CD4-positive, alpha-beta T cell treated with Interleukin-6 at 100 ng/mL for 8 hours (primary cell): ENCODE results near the gene FAM169A.
"Not testable (repeated sequence)": the region's sequence is repeated elsewhere in the genome, so short reads cannot be mapped to it uniquely, and the experiment has no call there.

ENCODE experiments used
- DNase-seq: peaks from one replicate; pipeline ENCODE4 v3.0.0-alpha.2; 2020; ENCODE audit warnings: mixed read lengths, low spot score

FAM169A gene

GRCh38 chr5:74798977-74799911, 66.9 kb downstream of the FAM169A start:
- DNase-seq = no peak

- not testable (repeated sequence) for DNase-seq
Observed at GRCh38 chr5:74791669-74792068, 74.5 kb downstream of the FAM169A start.

- DNase-seq = no peak
Observed at GRCh38 chr5:74787424-74787823, 78.8 kb downstream of the FAM169A start.

- DNase-seq = no peak
Observed at GRCh38 chr5:74786851-74787250, 79.3 kb downstream of the FAM169A start.

- DNase-seq = no peak
Observed at GRCh38 chr5:74778609-74779008, 87.6 kb downstream of the FAM169A start.

- no peak for DNase-seq
Observed at GRCh38 chr5:74772359-74772758, 93.8 kb downstream of the FAM169A start.

- no peak for DNase-seq
Observed at GRCh38 chr5:74767579-74767913, 98.6 kb downstream of the FAM169A start.

- peak; percentile 90 for DNase-seq
Observed at GRCh38 chr5:74766849-74767578, 99.2 kb downstream of the FAM169A start, which contains the start of the genes GFM2 and NSA2. Gene GFM2, minus strand, starts transcription at chr5:74767117. Its CDS starts 3,375 bp downstream, at chr5:74763742. Gene NSA2, plus strand, starts transcription at chr5:74767249. Its CDS starts 112 bp downstream, at chr5:74767361.

GRCh38 chr5:74766418-74766848, 99.8 kb downstream of the FAM169A start:
- DNase-seq = peak; percentile 34

- DNase-seq = no peak
Observed at GRCh38 chr5:74765929-74766328, 100.3 kb downstream of the FAM169A start.

GRCh38 chr5:74765201-74765600, 101.0 kb downstream of the FAM169A start:
- DNase-seq = no peak

GRCh38 chr5:74763504-74763903, 102.7 kb downstream of the FAM169A start:
- no peak for DNase-seq

GRCh38 chr5:74762599-74762998, 103.6 kb downstream of the FAM169A start:
- DNase-seq = no peak

- no peak for DNase-seq
Observed at GRCh38 chr5:74761241-74761640, 104.9 kb downstream of the FAM169A start.

GRCh38 chr5:74748742-74749141, 117.4 kb downstream of the FAM169A start:
- not testable (repeated sequence) for DNase-seq

- DNase-seq = no peak
Observed at GRCh38 chr5:74738406-74738805, 127.8 kb downstream of the FAM169A start.

- DNase-seq = no peak
Observed at GRCh38 chr5:74736759-74737158, 129.4 kb downstream of the FAM169A start.
